VCaP (cell line): Measurements from ENCODE around the gene AGK.

Experiments used
- H3K27ac ChIP-seq: fragments of 450-650 bp; 2 replicates; pipeline ENCODE4 v1.5.1; 2017
- TF ChIP-seq, protein P1 (sequence below): fragments of 450-650 bp; conservative IDR thresholded peaks from 2 replicates; pipeline ENCODE4 v1.5.1; 2017; ENCODE audit warnings: mild to moderate bottlenecking, moderate library complexity

Gene AGK

GRCh38 chr7:141702892-141703291, 151.7 kb downstream of the AGK start:
- TF ChIP-seq, protein P1, sequence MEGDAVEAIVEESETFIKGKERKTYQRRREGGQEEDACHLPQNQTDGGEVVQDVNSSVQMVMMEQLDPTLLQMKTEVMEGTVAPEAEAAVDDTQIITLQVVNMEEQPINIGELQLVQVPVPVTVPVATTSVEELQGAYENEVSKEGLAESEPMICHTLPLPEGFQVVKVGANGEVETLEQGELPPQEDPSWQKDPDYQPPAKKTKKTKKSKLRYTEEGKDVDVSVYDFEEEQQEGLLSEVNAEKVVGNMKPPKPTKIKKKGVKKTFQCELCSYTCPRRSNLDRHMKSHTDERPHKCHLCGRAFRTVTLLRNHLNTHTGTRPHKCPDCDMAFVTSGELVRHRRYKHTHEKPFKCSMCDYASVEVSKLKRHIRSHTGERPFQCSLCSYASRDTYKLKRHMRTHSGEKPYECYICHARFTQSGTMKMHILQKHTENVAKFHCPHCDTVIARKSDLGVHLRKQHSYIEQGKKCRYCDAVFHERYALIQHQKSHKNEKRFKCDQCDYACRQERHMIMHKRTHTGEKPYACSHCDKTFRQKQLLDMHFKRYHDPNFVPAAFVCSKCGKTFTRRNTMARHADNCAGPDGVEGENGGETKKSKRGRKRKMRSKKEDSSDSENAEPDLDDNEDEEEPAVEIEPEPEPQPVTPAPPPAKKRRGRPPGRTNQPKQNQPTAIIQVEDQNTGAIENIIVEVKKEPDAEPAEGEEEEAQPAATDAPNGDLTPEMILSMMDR = no peak
- peak overlapping the region; percentile 92 for H3K27ac ChIP-seq

- TF ChIP-seq, protein P1 = no peak
- H3K27ac ChIP-seq = peak overlapping the region; percentile 92; the same call in 1 of the 2 replicates
Observed at GRCh38 chr7:141704112-141704511, 152.9 kb downstream of the AGK start.

GRCh38 chr7:141704741-141705140, 153.5 kb downstream of the AGK start:
- H3K27ac ChIP-seq = peak overlapping the region; percentile 41; the same call in 1 of the 2 replicates
- TF ChIP-seq, protein P1 = no peak
